ENCODE results near the gene SEC61A1. TPM values are rescaled to one million over a fixed set of nuclear protein-coding genes. Genes with fewer than 3 reads are reported as not detected.
A peak's percentile ranks its signal among the peaks of the same experiment; 100 is the strongest.

Gene SEC61A1
- total RNA-seq, 1 donor from 2014 or later: 388 TPM

- Mint-ChIP-seq H3K27ac (ENCODE audit: unreplicated experiment) (peak overlapping the region; percentile 99), H3K4me3 (ENCODE audit: unreplicated experiment) (peak overlapping the region; percentile 92), H3K27me3 (ENCODE audit: low read depth) (no peaks in the 10 kb centered on the region), H3K9me3 (ENCODE audit: low read depth) (no peaks in the 10 kb centered on the region), H3K36me3 (ENCODE audit: low read depth) (peaks cover 37% of the 10 kb centered on the region), H3K4me1 (ENCODE audit: low read depth) (peaks cover 52% of the 10 kb centered on the region)
- no peak for TF ChIP-seq CTCF (IDR thresholded peaks at IDR 0.05)
- no peak for DNase-seq (ENCODE audit: low spot score)
These were observed 2.1 kb downstream of the SEC61A1 start for GRCh38 chr3:128054367-128054766.

DNA sequence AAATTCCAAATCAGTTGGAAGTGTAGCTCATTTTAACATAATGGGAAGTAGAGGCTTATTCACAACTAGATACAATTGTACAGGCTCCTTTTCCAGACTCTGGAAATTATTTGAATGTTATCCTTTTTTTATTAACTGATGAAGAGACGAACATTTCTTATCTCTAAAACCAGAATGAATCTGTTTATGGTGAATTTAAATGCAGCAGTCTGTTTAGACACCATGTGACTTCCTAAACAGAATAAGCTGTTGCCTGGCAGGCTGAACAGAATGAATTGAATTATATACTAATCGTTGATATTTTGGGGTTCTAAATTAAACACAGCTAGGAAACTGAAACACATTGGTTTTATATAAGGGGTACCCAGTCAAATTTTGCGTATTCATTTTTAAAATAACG lies 4.0 kb downstream of the SEC61A1 start:
- peaks cover 65% of the 10 kb centered on the region for H3K4me1 Mint-ChIP-seq (ENCODE audit: low read depth)
- no peaks in the 10 kb centered on the region for H3K9me3 Mint-ChIP-seq (ENCODE audit: low read depth)

GRCh38 chr3:128060473-128061381 lies 8.5 kb downstream of the SEC61A1 start:
- no peak for DNase-seq (ENCODE audit: low spot score)
- Mint-ChIP-seq H3K4me3 (ENCODE audit: unreplicated experiment) (no peak overlapping the region), H3K36me3 (ENCODE audit: low read depth) (peaks cover 62% of the 10 kb centered on the region)

More for the DNA sequence above, 4.0 kb downstream of the SEC61A1 start:
- H3K36me3 Mint-ChIP-seq (ENCODE audit: low read depth): peaks cover 53% of the 10 kb centered on the region
- H3K27me3 Mint-ChIP-seq (ENCODE audit: low read depth): no peaks in the 10 kb centered on the region
- H3K4me3 Mint-ChIP-seq (ENCODE audit: unreplicated experiment): no peak overlapping the region
- no peak overlapping the region for H3K27ac Mint-ChIP-seq (ENCODE audit: unreplicated experiment)
- no peak for TF ChIP-seq CTCF (IDR thresholded peaks at IDR 0.05)
- DNase-seq (ENCODE audit: low spot score): no peak

GRCh38 chr3:128062033-128062745 lies 10.0 kb downstream of the SEC61A1 start:
- Mint-ChIP-seq H3K36me3 (ENCODE audit: low read depth) (peaks cover 64% of the 10 kb centered on the region), H3K4me3 (ENCODE audit: unreplicated experiment) (no peak overlapping the region), H3K9me3 (ENCODE audit: low read depth) (no peaks in the 10 kb centered on the region), H3K27me3 (ENCODE audit: low read depth) (no peaks in the 10 kb centered on the region), H3K27ac (ENCODE audit: unreplicated experiment) (peak overlapping the region; percentile 96), H3K4me1 (ENCODE audit: low read depth) (peaks cover 42% of the 10 kb centered on the region)
- DNase-seq (ENCODE audit: low spot score): no peak
- TF ChIP-seq CTCF (IDR thresholded peaks at IDR 0.05): no peak

More at GRCh38 chr3:128060473-128061381, 8.5 kb downstream of the SEC61A1 start:
- H3K4me1 Mint-ChIP-seq (ENCODE audit: low read depth): peaks cover 50% of the 10 kb centered on the region
- peak overlapping the region; percentile 96 for H3K27ac Mint-ChIP-seq (ENCODE audit: unreplicated experiment)
- TF ChIP-seq CTCF (IDR thresholded peaks at IDR 0.05): peak; percentile 38
- no peaks in the 10 kb centered on the region for H3K27me3 Mint-ChIP-seq (ENCODE audit: low read depth)
- no peaks in the 10 kb centered on the region for H3K9me3 Mint-ChIP-seq (ENCODE audit: low read depth)

DNA sequence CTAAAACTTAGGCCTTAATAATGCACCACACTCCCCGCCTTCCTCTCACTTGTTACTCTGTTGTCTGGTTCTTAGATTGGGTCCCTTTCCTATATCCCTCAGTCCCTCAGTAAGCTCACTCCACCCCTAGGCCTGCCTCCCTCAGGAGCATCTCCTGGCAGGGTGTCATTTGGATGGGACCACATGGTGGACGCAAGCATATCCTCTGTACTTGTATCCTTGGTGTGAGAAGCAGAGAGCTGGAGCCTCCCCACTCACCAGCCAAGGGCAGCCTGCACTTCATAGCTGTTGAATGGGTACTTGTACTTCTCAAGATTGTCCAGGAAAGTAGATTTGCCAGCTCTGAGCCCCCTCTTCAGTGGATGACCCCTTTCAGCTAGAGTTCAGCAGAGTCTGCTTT lies 11.6 kb downstream of the SEC61A1 start:
- TF ChIP-seq CTCF (IDR thresholded peaks at IDR 0.05): no peak
- Mint-ChIP-seq H3K4me1 (ENCODE audit: low read depth) (peaks cover 39% of the 10 kb centered on the region), H3K36me3 (ENCODE audit: low read depth) (peaks cover 78% of the 10 kb centered on the region), H3K9me3 (ENCODE audit: low read depth) (no peaks in the 10 kb centered on the region), H3K4me3 (ENCODE audit: unreplicated experiment) (no peak overlapping the region), H3K27ac (ENCODE audit: unreplicated experiment) (no peak overlapping the region), H3K27me3 (ENCODE audit: low read depth) (no peaks in the 10 kb centered on the region)
- DNase-seq (ENCODE audit: low spot score): no peak

Data from chondrocyte (in vitro differentiated cells).